ENCODE data around the gene ZGLP1. TPM values are rescaled to one million over a fixed set of nuclear protein-coding genes. Genes with fewer than 3 reads are reported as not detected.

Gene ZGLP1
- total RNA-seq, 1 experiment from 2014 or later, result 1.8 TPM

- H2AFZ ChIP-seq (ENCODE audit: low read length), result peak overlapping the region; percentile 82
- intact Hi-C loops (cut with micrococcal nuclease), result loop anchor here (1.0 to 10.0 kb wide), 2 partner anchors 50 to 65 kb away; partner anchors contain the start of gene TYK2
- H3K9me3 ChIP-seq (ENCODE audit: low read length), result no peaks in the 10 kb centered on the region
- no TSS peak for BruUV-seq (replicated peaks)
- peak overlapping the region; percentile 84 for H3K4me3 ChIP-seq (ENCODE audit: low read length)
- POLR2A ChIA-PET (ENCODE audit: unreplicated experiment), result interaction anchor here (0.6 to 0.8 kb wide), 5 partner anchors 18 to 164 kb away, joined by 3 to 11 read pairs (median 4); partner anchors contain the start of gene TYK2
- peak overlapping the region; percentile 96 for H3K4me2 ChIP-seq (ENCODE audit: low read length)
- no peaks in the 10 kb centered on the region for H3F3A ChIP-seq (ENCODE audit: low read length, unreplicated experiment)
- H3K79me2 ChIP-seq (ENCODE audit: low read length), result peaks cover 41% of the 10 kb centered on the region
- ATAC-seq (peak; percentile 84), DNase-seq (peak; percentile 99)
- peak; percentile 37; the same call in 1 of the 2 replicates for TF ChIP-seq CTCF (conservative IDR thresholded peaks at IDR 0.05; ENCODE audit: low read depth, low read length)
- TF ChIP-seq EZH2phosphoT487 (IDR thresholded peaks at IDR 0.05; ENCODE audit: borderline replicate concordance, low read length), result no peak
- H3K9ac ChIP-seq (ENCODE audit: low read length), result peak overlapping the region; percentile 86
- H3K36me3 ChIP-seq (ENCODE audit: low read depth, low read length), result peaks cover 7% of the 10 kb centered on the region
- no peaks in the 10 kb centered on the region for H3K9me2 ChIP-seq (replicated peaks; ENCODE audit: low read length)
- peak overlapping the region; percentile 5 for H3K27ac ChIP-seq (ENCODE audit: low read length)
- H3K4me1 ChIP-seq (ENCODE audit: insufficient read depth, low read length), result peaks cover 22% of the 10 kb centered on the region
- peaks cover 10% of the 10 kb centered on the region for H4K20me1 ChIP-seq (ENCODE audit: low read length)
- CTCF ChIA-PET, result interaction anchor here (0.8 to 2.2 kb wide), 4 partner anchors 54 to 76 kb away, joined by 3 to 15 read pairs (median 6); partner anchors contain the start of gene ICAM1
- no peaks in the 10 kb centered on the region for H3K27me3 ChIP-seq (ENCODE audit: low read length)
Measured at GRCh38 chr19:10334588-10335351, 25.2 kb upstream of the ZGLP1 start.

- DNase-seq, result peak; percentile 20
- TF ChIP-seq EZH2 (IDR thresholded peaks at IDR 0.05; ENCODE audit: low read length, unreplicated experiment) (no peak), EZH2phosphoT487 (IDR thresholded peaks at IDR 0.05; ENCODE audit: borderline replicate concordance, low read length) (no peak), CTCF (conservative IDR thresholded peaks at IDR 0.05; ENCODE audit: low read depth, low read length) (no peak)
- Histone ChIP-seq H3K27me3 (ENCODE audit: low read length) (no peaks in the 10 kb centered on the region), H4K20me1 (ENCODE audit: low read length) (peaks cover 10% of the 10 kb centered on the region), H3K9me3 (ENCODE audit: low read length) (no peaks in the 10 kb centered on the region), H2AFZ (ENCODE audit: low read length) (peak overlapping the region; percentile 82), H3F3A (ENCODE audit: low read length, unreplicated experiment) (no peaks in the 10 kb centered on the region), H3K4me1 (ENCODE audit: insufficient read depth, low read length) (peaks cover 22% of the 10 kb centered on the region), H3K4me3 (ENCODE audit: low read length) (peak overlapping the region; percentile 84), H3K79me2 (ENCODE audit: low read length) (peaks cover 47% of the 10 kb centered on the region), H3K9me2 (replicated peaks; ENCODE audit: low read length) (no peaks in the 10 kb centered on the region), H3K4me2 (ENCODE audit: low read length) (peak overlapping the region; percentile 96), H3K9ac (ENCODE audit: low read length) (peak overlapping the region; percentile 86), H3K36me3 (ENCODE audit: low read depth, low read length) (peaks cover 14% of the 10 kb centered on the region), H3K27ac (ENCODE audit: low read length) (peak overlapping the region; percentile 5)
- ATAC-seq, result peak; percentile 2
- intact Hi-C loops (cut with micrococcal nuclease), result loop anchor here (10.0 kb wide), 1 partner anchor 51 kb away; the partner anchor contains the start of gene TYK2
- BruUV-seq (replicated peaks), result TSS peak; percentile 80
- ChIA-PET CTCF (interaction anchor here (0.6 to 2.2 kb wide), 5 partner anchors 48 to 75 kb away, joined by 3 to 15 read pairs (median 5); partner anchors contain the start of gene ICAM1), POLR2A (ENCODE audit: unreplicated experiment) (interaction anchor here (0.5 to 0.8 kb wide), 9 partner anchors 17 to 1653 kb away, joined by 4 to 26 read pairs (median 9); partner anchors contain the start of gene TYK2)
Measured at GRCh38 chr19:10333758-10334587, 24.4 kb upstream of the ZGLP1 start.

Data from PC-3 (cell line).